ENCODE measurements around the gene TMEM184C.

TMEM184C gene

GRCh38 chr4:147655639-147656038 lies 38.4 kb downstream of the TMEM184C start:
- no peak for DNase-seq (ENCODE audit: low read depth)

- peak; percentile 29 for DNase-seq (ENCODE audit: low read depth)
These were observed 41.3 kb downstream of the TMEM184C start for GRCh38 chr4:147658501-147658900.

DNA sequence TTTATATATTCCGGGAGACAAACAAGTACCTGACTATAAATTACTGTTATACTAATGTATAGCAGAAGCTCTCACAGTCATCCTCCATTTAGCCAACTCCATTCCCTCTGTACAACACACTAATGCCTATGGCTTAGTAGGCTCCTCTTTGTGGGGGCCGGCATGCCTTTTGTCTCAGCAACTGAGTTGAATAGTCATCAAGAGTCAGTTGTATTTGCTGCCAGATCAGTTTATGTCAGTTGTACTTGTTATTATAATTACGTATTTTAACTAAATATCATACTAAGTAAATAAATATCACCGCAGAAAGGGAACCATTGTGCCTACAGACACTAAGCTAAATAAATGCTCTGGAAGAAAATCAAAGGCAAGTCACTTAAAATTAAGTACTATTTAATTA lies 56.9 kb downstream of the TMEM184C start:
- DNase-seq (ENCODE audit: low read depth), result no peak

GRCh38 chr4:147674496-147674895 lies 57.3 kb downstream of the TMEM184C start:
- peak; percentile 59 for DNase-seq (ENCODE audit: low read depth)

DNA sequence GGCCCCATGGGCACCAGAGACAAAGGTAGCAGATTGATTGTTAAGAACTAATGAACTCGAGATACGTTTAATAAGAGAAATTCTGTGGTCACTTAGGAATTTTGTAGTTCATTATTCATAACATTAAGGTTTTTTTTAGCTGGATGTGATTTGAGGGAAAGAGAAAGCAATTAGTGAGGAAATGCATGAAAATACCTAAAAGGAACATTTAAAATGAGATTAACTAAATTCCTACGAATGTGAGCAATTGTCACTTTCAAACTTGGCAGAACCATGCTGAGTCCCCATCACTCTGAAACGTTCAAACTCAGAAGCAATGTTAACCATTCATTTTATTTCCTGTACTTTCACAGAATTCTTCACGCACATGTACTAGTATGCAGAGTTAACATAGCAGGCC lies 60.9 kb downstream of the TMEM184C start:
- no peak for DNase-seq (ENCODE audit: low read depth)

GRCh38 chr4:147678796-147679549 lies 61.8 kb downstream of the TMEM184C start:
- peak; percentile 30 for DNase-seq (ENCODE audit: low read depth)

- DNase-seq (ENCODE audit: low read depth), result no peak
These were observed 65.6 kb downstream of the TMEM184C start for GRCh38 chr4:147682755-147683154.

GRCh38 chr4:147683188-147683591 lies 66.0 kb downstream of the TMEM184C start:
- DNase-seq (ENCODE audit: low read depth), result peak; percentile 51

GRCh38 chr4:147683717-147684700 lies 66.8 kb downstream of the TMEM184C start, which contains the start of gene PRMT9:
Gene PRMT9, minus strand, starts transcription at chr4:147684163. Its CDS starts 176 bp downstream, at chr4:147683987.
- DNase-seq (ENCODE audit: low read depth), result peak; percentile 94

- no peak for DNase-seq (ENCODE audit: low read depth)
These were observed 71.9 kb downstream of the TMEM184C start for GRCh38 chr4:147689067-147689466.

GRCh38 chr4:147691820-147692219 lies 74.6 kb downstream of the TMEM184C start:
- no peak for DNase-seq (ENCODE audit: low read depth)

DNA sequence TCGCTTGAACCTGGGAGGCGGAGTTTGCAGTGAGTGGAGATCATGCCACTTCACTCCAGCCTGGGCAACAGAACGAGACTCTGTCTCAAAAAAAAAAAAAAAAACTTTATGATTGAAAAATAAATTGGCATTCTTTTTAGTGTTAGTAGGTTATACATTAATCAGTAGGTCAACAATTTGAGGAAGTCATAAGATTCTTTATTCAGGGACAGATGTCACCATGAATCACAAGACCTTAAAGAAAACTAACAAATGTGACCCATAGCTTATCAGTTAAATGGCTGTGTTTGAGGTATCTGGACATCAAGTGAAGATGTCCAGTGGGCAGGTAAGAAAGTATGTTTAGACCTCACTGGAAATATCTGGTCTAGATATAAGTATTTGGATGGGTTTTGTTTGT lies 76.0 kb downstream of the TMEM184C start:
- DNase-seq (ENCODE audit: low read depth), result no peak

DNA sequence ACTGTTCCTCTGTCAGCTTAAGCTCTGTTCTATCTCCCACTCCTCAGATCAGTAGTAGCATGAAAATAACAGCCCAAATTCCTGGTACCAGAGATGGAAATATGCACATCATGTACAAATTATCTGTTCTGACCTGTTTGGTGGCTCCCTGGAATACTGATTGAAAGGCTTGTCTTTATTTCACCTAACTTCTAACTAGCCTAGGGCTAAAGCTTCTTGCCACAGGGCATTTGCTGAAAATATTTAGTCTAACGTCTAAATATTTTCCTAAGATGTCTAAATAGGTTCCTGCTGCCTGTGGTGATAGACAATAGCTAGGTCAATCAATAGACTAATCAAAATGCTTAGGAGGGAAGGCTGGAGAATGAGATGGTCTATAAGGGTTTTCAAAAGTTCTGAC lies 79.7 kb downstream of the TMEM184C start:
- no peak for DNase-seq (ENCODE audit: low read depth)

- no peak for DNase-seq (ENCODE audit: low read depth)
These were observed 87.6 kb downstream of the TMEM184C start for GRCh38 chr4:147704846-147705245.

DNA sequence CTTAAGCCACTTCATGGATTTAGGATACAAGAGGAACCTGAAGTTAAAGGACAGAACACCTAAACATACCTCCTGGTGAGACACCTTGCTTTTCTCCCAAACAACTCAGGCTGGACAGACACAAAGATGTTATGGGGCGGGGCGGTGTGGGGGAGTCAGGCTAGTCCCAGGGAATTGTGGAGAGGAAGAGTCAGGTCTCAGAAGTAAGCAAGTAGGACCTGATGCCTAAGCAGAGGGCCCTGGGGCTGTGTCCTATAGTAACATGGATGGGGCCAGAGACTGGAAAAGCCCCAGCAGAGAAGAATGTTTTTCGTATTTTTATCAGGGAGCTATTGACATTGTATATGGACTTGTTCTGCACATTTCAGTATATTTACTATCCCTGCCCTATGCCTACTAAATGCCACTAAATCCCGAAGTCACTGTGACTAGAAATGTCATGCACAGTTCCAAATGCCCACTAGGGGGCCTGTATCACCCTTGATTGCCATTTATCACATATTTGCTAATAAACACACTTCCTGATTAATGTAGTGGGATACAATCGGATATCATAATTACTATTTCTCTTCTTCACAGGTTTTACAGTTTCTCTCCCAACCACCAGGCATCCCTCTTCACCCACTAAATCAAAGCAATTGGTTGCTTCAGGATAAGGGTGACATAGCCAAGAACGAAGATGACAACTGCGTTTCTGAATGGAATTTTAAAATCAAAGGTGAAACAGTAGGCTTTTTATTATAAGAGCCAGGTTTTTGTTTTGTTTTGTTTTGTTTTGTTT lies 90.9 kb downstream of the TMEM184C start:
- peak; percentile 37 for DNase-seq (ENCODE audit: low read depth)

GRCh38 chr4:147709999-147710398 lies 92.8 kb downstream of the TMEM184C start:
- DNase-seq (ENCODE audit: low read depth), result no peak

- DNase-seq (ENCODE audit: low read depth), result peak; percentile 86
These were observed 97.6 kb downstream of the TMEM184C start for GRCh38 chr4:147714575-147715401.

DNA sequence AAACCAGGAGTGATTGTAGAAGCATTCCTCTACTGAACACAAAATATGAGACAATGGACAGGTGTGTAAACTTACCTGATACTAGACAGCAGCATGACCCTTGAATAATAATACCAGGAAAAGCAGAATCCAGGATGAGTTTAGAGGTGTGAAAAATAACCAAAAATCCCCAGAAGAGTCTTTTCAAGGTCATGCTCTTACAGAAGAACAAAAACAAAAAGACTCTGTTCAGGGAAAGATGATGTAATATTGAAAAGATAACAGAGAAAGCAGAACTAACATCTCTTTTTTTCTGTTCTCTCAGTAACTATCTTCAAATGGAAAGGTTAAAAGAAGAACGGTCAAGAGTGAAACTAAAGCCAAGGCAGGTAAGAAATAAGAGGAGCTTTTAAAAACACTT lies 100.7 kb downstream of the TMEM184C start:
- DNase-seq (ENCODE audit: low read depth), result no peak
